HG03064 (cell line): ENCODE data around the gene SMARCA2.

Experiments used
- ATAC-seq: cut with Tn5 transposase; IDR thresholded peaks from one replicate; pipeline ENCODE4 v1.9.1; 2021; ENCODE audit warnings: low read depth; ENCODE audit not compliant: unreplicated experiment

Gene SMARCA2

DNA sequence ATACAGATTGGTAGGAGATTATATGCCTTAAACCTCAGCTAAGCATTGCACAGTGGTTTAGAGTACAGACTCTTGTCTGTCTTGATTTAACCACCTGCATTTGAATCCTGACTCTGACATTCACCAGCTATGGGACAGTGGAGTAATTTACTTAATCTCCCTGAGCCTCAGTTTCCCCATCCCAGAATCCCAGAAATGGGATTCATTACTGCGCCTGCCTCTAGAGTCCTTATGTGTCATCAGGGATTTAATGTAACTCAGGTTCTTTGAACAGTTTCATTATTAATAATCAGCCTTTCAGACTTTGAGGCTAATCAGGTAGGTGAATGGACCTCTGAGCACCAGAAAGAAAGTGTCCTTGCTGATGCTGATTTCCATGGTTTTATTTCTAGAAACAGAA lies 149.1 kb downstream of the SMARCA2 start:
- no peak for ATAC-seq

DNA sequence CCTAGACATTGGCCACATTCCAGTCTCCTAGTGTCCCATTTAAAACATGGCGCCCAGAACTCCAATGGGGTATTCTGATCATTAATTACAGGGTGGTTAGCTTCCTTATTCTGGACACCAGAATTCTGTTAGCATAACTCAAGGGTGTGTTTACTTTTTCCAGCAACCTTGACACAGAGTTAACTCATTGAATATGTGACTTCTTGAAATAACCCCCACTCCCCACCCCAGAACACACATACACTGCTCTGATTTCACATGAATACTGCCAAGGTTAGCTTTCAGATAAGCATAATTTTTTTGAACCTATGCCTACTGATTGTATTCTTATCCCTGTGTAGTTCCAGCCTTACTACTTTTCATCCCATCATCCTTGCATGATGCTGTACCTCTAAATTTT lies 151.1 kb downstream of the SMARCA2 start:
- no peak for ATAC-seq

DNA sequence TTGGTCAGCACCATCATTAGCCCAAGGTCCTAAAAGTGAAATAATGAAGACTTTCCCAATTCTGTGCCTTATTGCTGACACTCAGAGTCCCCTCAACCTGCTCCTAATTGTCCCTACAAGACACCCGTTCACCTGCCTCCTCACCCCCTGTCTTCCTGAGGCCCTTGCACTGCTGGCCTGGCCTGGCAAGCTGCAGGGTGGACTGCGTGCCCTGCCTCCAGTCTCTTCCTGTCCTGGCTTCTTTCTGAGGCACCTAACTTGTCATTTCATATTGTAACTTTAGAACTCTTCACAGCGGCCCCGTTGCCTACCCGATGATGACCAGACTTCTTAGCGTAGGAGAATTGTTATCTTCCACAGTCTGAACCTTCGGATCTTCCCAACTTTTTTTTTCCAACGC lies 153.9 kb downstream of the SMARCA2 start:
- no peak for ATAC-seq

DNA sequence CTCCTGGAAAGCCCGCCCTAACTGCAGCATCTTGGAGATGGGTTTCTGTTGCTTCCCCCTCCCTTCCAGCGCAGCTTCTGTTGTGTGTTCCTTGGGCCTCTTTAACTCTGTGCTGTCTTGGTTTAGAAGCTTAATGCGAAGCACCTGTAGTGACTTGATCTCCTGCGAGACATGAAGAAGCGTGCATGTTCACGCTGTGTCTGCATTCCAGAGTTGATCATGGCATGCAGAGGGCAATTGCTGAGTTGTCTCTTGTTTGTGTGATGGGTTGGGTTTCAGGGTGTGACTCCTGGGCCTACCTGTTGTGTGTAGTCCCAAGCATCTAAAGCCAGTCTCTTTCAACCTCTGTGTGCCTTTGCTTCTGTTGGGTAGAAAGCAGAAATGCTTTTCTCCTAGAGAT lies 155.6 kb downstream of the SMARCA2 start:
- ATAC-seq: no peak

DNA sequence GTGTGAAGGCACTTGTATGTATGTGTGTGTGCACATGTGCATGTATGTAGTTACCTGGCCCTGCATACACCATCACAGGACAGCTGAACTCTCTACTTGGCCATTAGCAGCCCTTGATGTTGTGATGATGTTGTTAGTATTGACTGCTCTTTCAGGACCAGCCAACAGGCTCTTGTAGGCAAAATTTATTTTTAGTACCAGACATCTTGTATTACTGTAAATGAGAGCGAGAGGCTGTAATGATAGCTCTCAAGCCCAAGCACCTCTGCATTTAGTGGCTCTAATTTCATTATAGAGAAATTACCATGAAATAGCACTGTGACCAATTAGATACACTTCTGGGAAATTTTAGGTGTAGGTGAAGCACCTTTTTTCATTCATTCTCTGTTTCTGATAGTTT lies 158.0 kb downstream of the SMARCA2 start:
- no peak for ATAC-seq

DNA sequence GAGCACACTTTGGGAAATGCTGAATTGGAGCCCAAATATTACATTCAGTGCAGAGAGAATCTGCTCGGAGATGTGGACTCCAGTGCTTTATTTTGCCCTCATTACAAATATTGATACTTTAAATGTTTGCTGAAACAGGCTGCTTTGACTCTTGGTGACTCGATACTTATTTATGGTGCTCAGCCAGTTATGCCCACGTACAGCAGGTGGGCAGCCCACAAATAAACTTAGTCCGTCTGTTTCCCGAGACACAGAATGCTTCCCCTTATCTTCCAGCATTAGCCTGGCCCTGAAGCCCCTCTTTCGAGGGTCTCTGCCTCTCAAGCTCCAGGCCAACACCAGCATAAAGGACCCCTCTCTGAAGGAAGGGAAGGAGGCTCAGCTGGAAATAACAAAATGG lies 158.7 kb downstream of the SMARCA2 start:
- no peak for ATAC-seq

DNA sequence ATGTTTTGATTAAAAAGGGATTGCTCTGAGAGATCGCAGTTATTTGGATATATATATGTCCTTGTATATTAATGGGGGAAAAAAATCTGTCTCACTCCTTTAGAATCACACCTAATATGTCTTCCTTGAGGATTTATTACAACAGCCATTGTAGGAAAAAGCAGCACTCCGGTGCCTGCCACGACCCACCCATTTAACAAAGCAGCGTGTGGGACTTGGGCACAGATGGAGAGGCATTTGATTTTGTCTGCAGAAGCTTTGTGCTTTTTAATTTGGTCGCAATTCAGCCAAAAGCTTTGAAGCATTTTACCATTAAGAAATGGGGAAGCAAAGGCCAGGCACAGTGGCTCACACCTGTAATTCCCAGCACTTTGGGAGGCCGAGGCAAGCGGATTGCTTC lies 159.2 kb downstream of the SMARCA2 start:
- ATAC-seq: no peak

DNA sequence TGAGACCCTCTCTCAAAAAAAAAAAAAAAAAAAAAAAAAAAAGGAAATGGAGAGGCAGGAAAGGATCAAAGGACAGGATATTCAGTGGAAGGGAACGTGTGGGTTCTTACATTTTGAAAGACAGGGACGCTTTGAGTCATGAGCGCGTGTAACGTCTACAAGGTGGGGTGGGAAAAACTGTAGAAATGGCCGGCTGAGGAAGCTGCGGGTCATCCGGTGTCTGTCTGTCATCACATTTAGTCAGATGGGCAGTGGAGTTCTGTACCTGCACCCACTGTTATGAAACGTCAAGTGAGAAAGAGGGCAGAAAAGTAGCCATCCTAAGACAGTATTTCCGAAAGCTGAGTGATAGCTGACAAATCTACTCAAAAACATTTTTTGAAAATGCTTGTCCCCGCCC lies 159.8 kb downstream of the SMARCA2 start:
- ATAC-seq: no peak

DNA sequence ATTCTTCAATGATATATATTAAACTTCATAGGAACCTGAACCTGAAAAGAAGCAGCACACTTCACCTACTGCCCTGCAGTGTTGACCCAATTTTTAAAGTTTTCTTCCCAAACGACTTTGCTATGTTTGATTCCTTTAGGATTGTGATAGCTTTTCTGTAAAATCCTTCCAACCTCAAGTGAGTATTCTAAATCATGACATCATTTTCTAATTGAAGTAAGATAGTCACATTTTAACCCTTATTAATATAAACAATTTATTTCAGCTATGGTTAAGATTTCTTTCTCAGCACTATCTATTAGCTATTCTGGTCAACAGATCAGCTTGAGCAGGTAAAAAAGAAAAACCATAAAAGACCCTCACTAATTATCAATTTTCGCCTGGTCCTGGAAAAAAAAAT lies 162.0 kb downstream of the SMARCA2 start:
- ATAC-seq: no peak

DNA sequence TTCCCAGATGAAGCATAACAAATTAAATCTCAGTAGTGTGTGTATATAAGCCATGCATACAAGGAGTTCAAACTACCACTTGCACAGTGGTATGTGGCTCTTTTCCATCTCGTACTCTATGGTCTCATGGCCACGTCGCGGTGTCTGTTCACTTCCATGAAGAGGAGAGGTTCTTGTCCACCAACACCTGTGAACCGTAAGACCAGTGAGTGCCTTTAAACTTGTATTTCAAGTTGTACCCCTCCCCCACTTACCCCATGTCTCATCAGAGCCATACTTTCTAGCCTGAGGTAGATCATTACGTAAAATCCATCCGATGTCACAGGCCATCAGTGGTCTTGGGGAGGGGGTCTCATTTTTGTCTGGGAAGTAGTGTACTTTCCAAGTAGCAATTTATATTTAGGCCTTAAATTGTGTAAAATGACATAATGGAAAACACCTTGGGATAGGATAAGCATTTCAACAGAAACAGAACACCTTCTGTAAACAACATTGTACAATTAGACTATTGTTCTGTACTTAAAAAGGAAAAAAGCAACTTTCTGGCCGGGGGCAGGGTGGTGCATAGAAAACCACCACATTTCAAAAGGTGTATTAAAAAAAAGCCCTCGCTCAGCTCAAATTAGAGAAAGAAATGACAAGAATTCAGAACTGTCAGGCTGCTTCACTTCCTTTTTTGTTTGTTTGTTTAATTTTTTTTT lies 163.0 kb downstream of the SMARCA2 start:
- ATAC-seq: no peak

DNA sequence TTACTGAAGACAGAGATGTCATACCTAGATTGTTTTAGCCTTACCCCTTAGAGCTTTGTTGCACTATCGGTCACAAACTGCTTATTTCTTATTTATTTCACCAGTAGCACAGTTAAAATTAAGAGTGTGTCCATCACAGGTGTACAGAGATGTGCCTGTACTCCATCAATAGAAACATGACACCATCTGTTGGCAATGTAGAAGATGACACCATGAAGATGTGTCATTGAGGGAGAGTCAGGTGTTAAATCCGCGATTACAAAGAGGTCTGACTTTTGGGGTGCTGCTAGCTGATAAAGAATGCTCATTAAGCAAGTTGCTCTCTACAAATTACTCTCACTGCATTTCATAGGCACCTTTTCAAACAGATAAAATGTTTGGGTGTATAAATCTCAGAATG lies 164.4 kb downstream of the SMARCA2 start:
- ATAC-seq: no peak

DNA sequence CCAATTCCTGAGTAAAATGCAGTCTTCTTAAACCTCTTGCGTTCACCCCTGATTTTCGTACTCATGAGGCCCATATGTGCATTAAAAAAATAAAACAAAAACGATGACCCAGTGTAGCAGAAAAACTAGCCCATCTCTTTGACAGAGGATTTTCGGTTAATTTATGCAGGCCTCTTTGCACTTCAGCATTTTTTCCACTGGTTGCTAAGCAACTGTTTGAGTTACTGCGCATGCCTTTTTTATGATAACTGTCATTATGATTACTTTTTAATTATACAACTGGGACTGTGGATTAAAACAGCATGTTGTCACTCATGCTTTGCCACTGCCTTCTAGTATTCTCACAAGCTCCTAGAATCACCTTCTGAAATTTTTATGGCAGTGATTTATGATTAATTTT lies 165.0 kb downstream of the SMARCA2 start:
- no peak for ATAC-seq

DNA sequence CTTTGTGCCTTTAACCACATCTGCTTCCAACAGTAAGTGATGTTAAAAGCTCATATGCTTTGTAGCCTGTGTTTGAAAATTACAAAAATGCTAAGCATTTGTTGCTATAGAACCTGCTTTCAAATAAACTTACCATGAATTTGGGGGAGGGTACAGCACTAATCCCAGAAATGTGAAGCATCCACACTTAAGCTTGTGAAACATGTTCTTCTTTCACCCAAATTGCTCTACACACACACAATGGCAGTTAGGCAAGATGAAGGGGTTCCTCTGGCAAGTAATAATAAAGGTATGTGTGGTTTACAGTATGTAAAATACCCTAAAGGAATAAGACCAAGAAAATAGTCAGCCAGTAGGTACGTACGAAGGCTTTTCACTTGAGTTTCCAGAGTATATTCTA lies 165.6 kb downstream of the SMARCA2 start:
- no peak for ATAC-seq

DNA sequence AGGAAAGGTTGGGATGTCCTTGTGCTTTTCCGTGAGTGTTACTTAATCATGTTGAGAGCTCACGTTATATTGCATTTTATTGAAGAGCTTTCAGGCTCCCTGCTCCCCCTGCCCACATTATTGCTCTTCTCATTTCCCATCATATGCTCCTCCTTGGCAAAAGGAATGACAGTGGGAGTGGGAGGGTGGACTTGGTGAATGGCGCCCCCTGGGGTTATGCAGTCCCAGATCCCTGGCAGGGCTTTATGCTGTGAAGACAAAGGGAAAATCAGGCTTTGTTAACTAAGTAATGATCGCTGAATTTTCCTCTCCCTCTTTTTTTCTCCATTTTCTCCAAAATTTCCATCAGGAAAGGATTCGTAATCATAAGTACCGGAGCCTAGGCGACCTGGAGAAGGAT lies 166.6 kb downstream of the SMARCA2 start:
- no peak for ATAC-seq

DNA sequence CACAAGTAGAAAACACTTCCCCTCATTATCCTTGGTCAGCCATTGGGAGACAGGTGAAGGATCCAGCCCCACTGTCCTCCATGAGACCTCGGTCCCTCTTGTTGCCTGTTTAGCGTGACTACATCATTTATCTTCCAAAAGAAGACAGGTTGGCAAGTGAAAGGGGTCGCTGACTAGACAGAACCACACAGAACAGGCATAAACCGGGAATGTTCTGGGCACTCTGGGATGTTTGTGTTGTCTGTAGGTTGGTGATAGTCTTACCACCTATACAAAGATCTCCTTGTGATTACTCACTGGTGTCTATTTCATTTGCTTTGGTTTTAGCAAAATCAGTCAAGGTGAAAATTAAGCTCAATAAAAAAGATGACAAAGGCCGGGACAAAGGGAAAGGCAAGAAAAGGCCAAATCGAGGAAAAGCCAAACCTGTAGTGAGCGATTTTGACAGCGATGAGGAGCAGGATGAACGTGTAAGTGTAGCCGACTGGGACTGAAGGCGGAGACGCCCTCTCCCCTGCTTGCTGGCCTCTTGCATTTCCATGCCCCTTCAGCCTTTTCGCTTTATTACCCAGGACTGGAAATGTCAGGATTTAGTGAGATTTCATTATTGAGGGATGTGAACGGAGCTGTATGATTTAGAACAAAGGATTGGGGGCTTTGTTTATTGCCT lies 175.9 kb downstream of the SMARCA2 start:
- no peak for ATAC-seq

DNA sequence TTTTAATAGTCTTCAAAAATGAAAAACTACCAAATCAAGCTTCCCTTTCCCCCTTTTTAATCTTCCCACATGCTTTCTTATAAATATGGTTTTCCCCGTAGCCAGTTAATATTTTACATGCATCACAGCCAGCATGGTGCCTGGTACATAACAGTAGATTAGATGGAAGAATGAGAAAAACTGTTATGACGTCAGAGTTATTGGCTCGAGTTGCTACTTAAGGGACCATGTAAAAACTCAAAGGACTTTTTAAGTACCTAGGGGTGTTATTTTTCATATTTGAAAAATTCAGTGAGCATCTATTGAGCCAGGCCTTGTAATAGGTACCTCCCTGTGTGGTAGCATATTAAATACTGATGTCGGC lies 176.4 kb downstream of the SMARCA2 start:
- no peak for ATAC-seq

DNA sequence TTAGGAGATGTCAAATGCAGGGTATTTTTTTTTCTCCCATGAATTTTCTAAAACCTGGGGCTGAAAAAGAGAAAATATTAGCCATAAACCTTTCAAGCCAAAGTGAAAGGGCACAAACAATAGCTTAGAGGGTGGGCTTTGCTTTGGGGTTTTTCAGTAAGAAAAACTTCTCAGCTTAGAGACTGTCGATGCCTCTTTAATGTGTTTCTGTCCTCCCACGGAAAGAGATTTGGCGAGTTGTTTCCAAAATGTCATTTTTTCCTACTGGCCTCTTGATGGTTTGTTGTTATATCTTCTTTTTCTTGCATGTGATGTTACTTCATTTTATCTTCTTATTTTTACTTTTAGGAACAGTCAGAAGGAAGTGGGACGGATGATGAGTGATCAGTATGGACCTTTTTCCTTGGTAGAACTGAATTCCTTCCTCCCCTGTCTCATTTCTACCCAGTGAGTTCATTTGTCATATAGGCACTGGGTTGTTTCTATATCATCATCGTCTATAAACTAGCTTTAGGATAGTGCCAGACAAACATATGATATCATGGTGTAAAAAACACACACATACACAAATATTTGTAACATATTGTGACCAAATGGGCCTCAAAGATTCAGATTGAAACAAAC lies 177.3 kb downstream of the SMARCA2 start:
- no peak for ATAC-seq

DNA sequence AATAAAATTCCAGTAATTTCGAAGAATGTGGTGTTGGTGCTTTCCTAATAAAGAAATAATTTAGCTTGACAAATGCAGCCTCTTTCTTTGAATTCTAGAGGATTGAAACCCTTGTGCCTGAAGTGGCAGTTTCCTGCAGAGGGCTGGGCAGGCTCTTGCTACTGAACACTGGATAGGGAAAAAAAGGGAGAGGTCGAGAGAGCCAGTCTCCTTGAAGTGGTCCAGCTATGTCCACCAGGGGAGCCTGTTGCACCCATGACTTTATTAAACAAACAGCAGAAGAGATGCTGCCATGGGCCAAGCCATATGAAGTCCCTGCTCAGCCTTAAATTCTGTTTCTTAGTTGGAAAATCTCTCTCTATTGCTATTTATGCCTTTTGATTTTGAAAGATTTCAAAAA lies 178.4 kb downstream of the SMARCA2 start:
- no peak for ATAC-seq

DNA sequence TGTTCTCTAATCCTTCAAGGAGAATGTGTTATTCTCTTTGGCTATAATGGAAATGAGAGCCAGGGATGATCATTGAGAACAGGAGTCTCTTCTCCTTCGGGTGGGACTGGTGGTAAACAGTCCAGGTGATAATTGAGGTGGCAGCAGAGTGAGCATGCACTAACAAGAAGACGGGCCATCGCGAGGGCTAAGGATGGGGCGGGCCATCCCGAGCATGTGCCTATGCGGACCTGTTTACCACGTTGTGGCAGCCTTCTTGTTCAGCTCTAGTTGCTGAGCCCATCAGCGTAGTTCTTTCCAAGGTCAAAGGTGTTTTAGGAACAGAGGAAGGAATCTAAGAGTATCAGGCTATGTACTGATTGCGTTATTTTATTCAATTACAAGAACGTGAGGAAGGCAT lies 180.1 kb downstream of the SMARCA2 start:
- ATAC-seq: no peak

DNA sequence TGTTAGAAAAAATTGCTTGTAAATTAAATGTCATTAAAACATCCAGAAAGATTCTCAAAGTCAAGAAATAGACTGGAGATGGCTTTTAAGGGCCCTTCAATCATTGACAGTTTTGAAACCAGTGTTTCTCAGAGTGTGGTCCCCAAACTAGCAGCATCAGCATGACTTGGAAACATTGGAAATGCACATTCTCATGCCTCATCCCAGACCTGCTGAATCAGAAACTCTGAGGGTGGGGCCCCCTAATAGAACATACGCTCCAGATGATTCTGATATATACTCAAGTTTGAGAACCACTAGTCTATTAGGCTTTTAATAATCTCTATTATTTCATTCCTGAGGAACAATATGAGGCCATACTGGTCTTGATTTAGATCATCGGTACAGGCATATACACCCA lies 181.6 kb downstream of the SMARCA2 start:
- ATAC-seq: no peak

DNA sequence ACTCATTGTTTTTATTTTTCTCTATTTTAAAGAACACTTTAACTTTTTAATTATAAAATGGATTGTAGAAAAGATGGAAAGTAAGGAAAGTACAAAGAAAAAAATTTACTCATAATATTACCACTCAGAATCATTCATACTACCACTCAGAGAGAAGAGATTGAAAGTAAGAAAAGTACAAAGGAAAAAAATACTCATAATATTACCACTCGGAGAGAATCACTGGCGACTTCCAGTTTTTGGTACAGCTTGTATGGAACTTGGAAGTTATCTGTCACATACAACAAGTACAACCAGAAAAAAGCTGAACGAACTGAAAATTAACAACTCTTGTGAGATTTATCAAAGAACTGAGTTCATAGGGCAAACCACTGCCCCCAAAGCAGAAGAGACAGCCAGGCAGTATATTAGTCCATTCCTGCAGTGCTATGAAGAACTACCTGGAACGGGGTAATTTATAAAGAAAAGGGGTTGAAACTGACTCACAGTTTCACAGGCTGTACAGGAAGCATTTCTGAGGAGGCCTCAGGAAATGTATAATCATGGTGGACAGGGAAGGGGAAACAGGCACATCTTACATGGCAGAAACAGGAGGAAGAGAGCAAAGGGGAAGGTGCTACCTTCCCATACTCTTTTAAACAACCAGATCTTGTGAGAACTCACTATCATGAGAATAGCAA lies 183.9 kb downstream of the SMARCA2 start:
- no peak for ATAC-seq
